HG03097 (cell line): ENCODE results near the gene WASF3.

Experiments
- ATAC-seq: cut with Tn5 transposase; IDR thresholded peaks from one replicate; pipeline ENCODE4 v1.9.1; 2021; ENCODE audit not compliant: unreplicated experiment, low FRiP score

The WASF3 gene

GRCh38 chr13:26585136-26585535 is 27.7 kb downstream of the WASF3 start:
- ATAC-seq, result no peak

- no peak for ATAC-seq
Measured at GRCh38 chr13:26587251-26587650, 29.8 kb downstream of the WASF3 start.

GRCh38 chr13:26589226-26589625 is 31.7 kb downstream of the WASF3 start:
- ATAC-seq, result no peak

GRCh38 chr13:26589754-26590153 is 32.3 kb downstream of the WASF3 start:
- no peak for ATAC-seq

- no peak for ATAC-seq
Measured at GRCh38 chr13:26590379-26590778, 32.9 kb downstream of the WASF3 start.

GRCh38 chr13:26590951-26591350 is 33.5 kb downstream of the WASF3 start:
- no peak for ATAC-seq

GRCh38 chr13:26591672-26592071 is 34.2 kb downstream of the WASF3 start:
- ATAC-seq, result no peak

GRCh38 chr13:26593661-26594060 is 36.2 kb downstream of the WASF3 start:
- no peak for ATAC-seq

- no peak for ATAC-seq
Measured at GRCh38 chr13:26594363-26594762, 36.9 kb downstream of the WASF3 start.

GRCh38 chr13:26596458-26596857 is 39.0 kb downstream of the WASF3 start:
- no peak for ATAC-seq

GRCh38 chr13:26599403-26599802 is 41.9 kb downstream of the WASF3 start:
- ATAC-seq, result no peak

- no peak for ATAC-seq
Measured at GRCh38 chr13:26599860-26600259, 42.4 kb downstream of the WASF3 start.

- ATAC-seq, result no peak
Measured at GRCh38 chr13:26600343-26600742, 42.9 kb downstream of the WASF3 start.

GRCh38 chr13:26601669-26602068 is 44.2 kb downstream of the WASF3 start:
- ATAC-seq, result peak; percentile 71

GRCh38 chr13:26602783-26603182 is 45.3 kb downstream of the WASF3 start:
- ATAC-seq, result no peak

GRCh38 chr13:26604784-26605545 is 47.5 kb downstream of the WASF3 start:
- ATAC-seq, result no peak

GRCh38 chr13:26605845-26606244 is 48.4 kb downstream of the WASF3 start:
- no peak for ATAC-seq

- no peak for ATAC-seq
Measured at GRCh38 chr13:26606631-26607030, 49.1 kb downstream of the WASF3 start.

- no peak for ATAC-seq
Measured at GRCh38 chr13:26614721-26615120, 57.2 kb downstream of the WASF3 start.

- ATAC-seq, result no peak
Measured at GRCh38 chr13:26616126-26616525, 58.6 kb downstream of the WASF3 start.

- ATAC-seq, result no peak
Measured at GRCh38 chr13:26618726-26619125, 61.2 kb downstream of the WASF3 start.

GRCh38 chr13:26619358-26619757 is 61.9 kb downstream of the WASF3 start:
- ATAC-seq, result no peak
